HepG2 (cell line): ENCODE measurements around the gene TCEA3. TPM values are rescaled to one million over a fixed set of nuclear protein-coding genes. Genes with fewer than 3 reads are reported as not detected.

ENCODE experiments used
- ARID2 ChIP-seq: sonication (generic); formaldehyde crosslinking; IDR thresholded peaks from 2 replicates; pipeline ENCODE4 v1.8.1; 2022; ENCODE audit warnings: mild to moderate bottlenecking, missing genetic modification reagents, borderline replicate concordance
- CREB1 ChIP-seq, 2 experiments: fragments of 450-650 bp in 1 of 2; IDR thresholded peaks; 2 replicates each; pipeline ENCODE4 v1.6.1; 2016 to 2017; ENCODE audit warnings: control low read depth in 1 of 2, mild to moderate bottlenecking in 1 of 2, missing compliant biosample characterization in 1 of 2, missing genetic modification characterization in 1 of 2
- ELF3 ChIP-seq: IDR thresholded peaks from 2 replicates; pipeline ENCODE4 v1.6.1; 2016; ENCODE audit warnings: missing genetic modification reagents, missing compliant biosample characterization
- EP300 ChIP-seq, 3 experiments: sonication (generic) in 1 of 3; formaldehyde crosslinking in 1 of 3; IDR thresholded peaks; 2 replicates each; pipeline versions ENCODE4 v1.5.1 to v1.6.1; 2011 to 2020; ENCODE audit warnings: low read depth in 2 of 3, low read length in 2 of 3, borderline replicate concordance in 1 of 3, improper control_type of control experiment in 1 of 3, mild to moderate bottlenecking in 1 of 3, missing genetic modification reagents in 1 of 3, moderate library complexity in 1 of 3
- GMEB1 ChIP-seq: sonication (generic); formaldehyde crosslinking; IDR thresholded peaks from 2 replicates; pipeline ENCODE4 v1.5.1; 2020; ENCODE audit warnings: missing genetic modification reagents, mild to moderate bottlenecking, borderline replicate concordance
- HDAC2 ChIP-seq: sonication (generic); formaldehyde crosslinking; IDR thresholded peaks from 2 replicates; pipeline ENCODE4 v1.4.0; 2020; ENCODE audit warnings: missing genetic modification reagents
- IRF9 ChIP-seq: sonication (generic); formaldehyde crosslinking; IDR thresholded peaks from 2 replicates; pipeline ENCODE4 v1.8.0; 2022; ENCODE audit warnings: missing genetic modification reagents, mild to moderate bottlenecking, borderline replicate concordance
- KAT2B ChIP-seq: fragments of 150-350 bp; IDR thresholded peaks from 2 replicates; pipeline ENCODE4 v1.6.1; 2014; ENCODE audit warnings: low read depth, low read length, borderline replicate concordance
- MIER2 ChIP-seq: IDR thresholded peaks from 2 replicates; pipeline ENCODE4 v1.6.1; 2016; ENCODE audit warnings: missing biosample characterization, missing genetic modification reagents
- PCBP2 ChIP-seq: fragments of 200-400 bp; formaldehyde crosslinking; optimal IDR thresholded peaks from 2 replicates; pipeline ENCODE3; 2018; ENCODE audit warnings: low read length, low read depth; ENCODE audit not compliant: poor library complexity, severe bottlenecking
- SP2 ChIP-seq: sonication (generic); formaldehyde crosslinking; IDR thresholded peaks from 2 replicates; pipeline ENCODE4 v1.5.1; 2020; ENCODE audit warnings: mild to moderate bottlenecking, missing genetic modification reagents
- SUZ12 ChIP-seq: fragments of 150-350 bp; IDR thresholded peaks from 2 replicates; pipeline ENCODE4 v1.6.1; 2014; ENCODE audit warnings: low read depth, low read length
- ZFP62 ChIP-seq: sonication (generic); formaldehyde crosslinking; IDR thresholded peaks from 2 replicates; pipeline ENCODE4 v1.4.0; 2020; ENCODE audit warnings: missing genetic modification reagents
- ZNF530 ChIP-seq: sonication (generic); formaldehyde crosslinking; IDR thresholded peaks from 2 replicates; pipeline ENCODE4 v1.5.0; 2020; ENCODE audit warnings: low read depth, mild to moderate bottlenecking, missing genetic modification reagents
- ZNF598 ChIP-seq: sonication (generic); formaldehyde crosslinking; IDR thresholded peaks from 2 replicates; pipeline ENCODE4 v1.5.1; 2020; ENCODE audit warnings: mild to moderate bottlenecking, missing genetic modification reagents, borderline replicate concordance
- ZNF607 ChIP-seq: sonication (generic); formaldehyde crosslinking; IDR thresholded peaks from 2 replicates; pipeline ENCODE4 v1.5.1; 2020; ENCODE audit warnings: missing genetic modification reagents, mild to moderate bottlenecking, borderline replicate concordance
- ZNF614 ChIP-seq: IDR thresholded peaks from 2 replicates; pipeline ENCODE4 v1.6.1; 2018; ENCODE audit warnings: missing biosample characterization, missing genetic modification reagents, inconsistent platforms, borderline replicate concordance
- ZNF772 ChIP-seq: sonication (generic); formaldehyde crosslinking; IDR thresholded peaks from 2 replicates; pipeline ENCODE4 v1.5.0; 2020; ENCODE audit warnings: mild to moderate bottlenecking, missing genetic modification reagents
- ZSCAN25 ChIP-seq: sonication (generic); formaldehyde crosslinking; IDR thresholded peaks from 2 replicates; pipeline ENCODE4 v1.8.0; 2022; ENCODE audit warnings: mild to moderate bottlenecking, missing genetic modification reagents
- ZSCAN30 ChIP-seq: sonication (generic); formaldehyde crosslinking; IDR thresholded peaks from 2 replicates; pipeline ENCODE4 v1.5.0; 2020; ENCODE audit warnings: mild to moderate bottlenecking, missing genetic modification reagents
- polyA plus RNA-seq, 8 experiments: library from polyadenylated mRNA; depleted of rRNA in 3 of 8; stranded (reverse) in 7 of 8; unstranded in 1 of 8; fragments of >200 nt; fragmentation: Illumina TruSeq in 4 of 8; extraction: Trizol in 4 of 8; gene quantifications; 2 replicates each; pipeline versions ENCODE4 v1.2.1 to v1.2.3, GENCODE V29; 2011 to 2016; ENCODE audit warnings: low read depth in 4 of 8, missing spikeins in 1 of 8, mixed read lengths in 1 of 8; ENCODE audit not compliant: insufficient read depth in 1 of 8
- total RNA-seq, 5 experiments: library from RNA; depleted of rRNA; stranded (reverse); fragments of >200 nt; fragmentation: Illumina TruSeq; extraction: Trizol; gene quantifications; 2 replicates each; pipeline ENCODE4 v1.2.3, GENCODE V29; 2016; ENCODE audit warnings: low read depth in 1 of 5
- TF ChIP-seq, protein P1 (sequence below): sonication (generic); formaldehyde crosslinking; IDR thresholded peaks from 2 replicates; pipeline ENCODE4 v1.8.0; 2022; ENCODE audit warnings: missing genetic modification reagents, low read depth, mild to moderate bottlenecking, borderline replicate concordance
- TF ChIP-seq, protein P2 (sequence below), 2 experiments: sonication (generic) in 1 of 2; formaldehyde crosslinking in 1 of 2; IDR thresholded peaks; 2 replicates each; pipeline versions ENCODE4 v1.5.1 to v1.6.1; 2011 to 2020; ENCODE audit warnings: borderline replicate concordance in 1 of 2, low read depth in 1 of 2, low read length in 1 of 2, mild to moderate bottlenecking in 1 of 2, missing genetic modification reagents in 1 of 2, moderate library complexity in 1 of 2

TCEA3 gene
- total and polyA plus RNA-seq, 2 of the 13 experiments (the other 11 are each of a cell fraction or from before 2014, with no cell fraction given) = 55.5 to 84.6 TPM

- TF ChIP-seq, protein P1, sequence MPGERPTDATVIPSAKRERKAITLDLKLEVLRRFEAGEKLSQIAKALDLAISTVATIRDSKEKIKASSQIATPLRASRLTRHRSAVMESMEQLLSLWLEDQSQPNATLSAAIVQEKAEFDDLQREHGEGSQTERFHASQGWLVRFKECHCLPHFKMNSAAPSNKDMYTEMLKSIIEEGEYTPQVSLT (CRISPR knock-in tag) = no peak
- peak; percentile 71; the same call in 1 of the 2 replicates for TF ChIP-seq ZNF598 (CRISPR knock-in tag)
- TF ChIP-seq KAT2B = no peak
- TF ChIP-seq ARID2 (CRISPR knock-in tag) = peak; percentile 78; the same call in 1 of the 2 replicates
- TF ChIP-seq GMEB1 (CRISPR knock-in tag) = peak; percentile 72
- peak; percentile 85 for TF ChIP-seq CREB1 (IDR thresholded peaks at IDR 0.05)
- peak; percentile 94 for TF ChIP-seq CREB1 (CRISPR knock-in tag; IDR thresholded peaks at IDR 0.05)
- TF ChIP-seq ELF3 (CRISPR knock-in tag) = peak; percentile 45; the same call in 1 of the 2 replicates
- TF ChIP-seq ZNF530 (CRISPR knock-in tag) = no peak
- TF ChIP-seq SP2 (CRISPR knock-in tag) = peak; percentile 97
- peak; percentile 45; the same call in 1 of the 2 replicates for TF ChIP-seq HDAC2
- no peak for TF ChIP-seq PCBP2
- TF ChIP-seq SUZ12 = no peak
- TF ChIP-seq ZNF607 (CRISPR knock-in tag) = peak; percentile 59; the same call in 1 of the 2 replicates
- no peak for TF ChIP-seq ZFP62 (CRISPR knock-in tag)
- TF ChIP-seq, protein P2, sequence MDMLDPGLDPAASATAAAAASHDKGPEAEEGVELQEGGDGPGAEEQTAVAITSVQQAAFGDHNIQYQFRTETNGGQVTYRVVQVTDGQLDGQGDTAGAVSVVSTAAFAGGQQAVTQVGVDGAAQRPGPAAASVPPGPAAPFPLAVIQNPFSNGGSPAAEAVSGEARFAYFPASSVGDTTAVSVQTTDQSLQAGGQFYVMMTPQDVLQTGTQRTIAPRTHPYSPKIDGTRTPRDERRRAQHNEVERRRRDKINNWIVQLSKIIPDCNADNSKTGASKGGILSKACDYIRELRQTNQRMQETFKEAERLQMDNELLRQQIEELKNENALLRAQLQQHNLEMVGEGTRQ (IDR thresholded peaks at IDR 0.05; ENCODE audit: low read depth, low read length) = no peak
- TF ChIP-seq, protein P2 (CRISPR knock-in tag; IDR thresholded peaks at IDR 0.05; ENCODE audit: borderline replicate concordance) = peak; percentile 49; the same call in 1 of the 2 replicates
- peak; percentile 33; the same call in 1 of the 2 replicates for TF ChIP-seq ZNF772
- no peak for TF ChIP-seq ZSCAN30 (CRISPR knock-in tag)
- TF ChIP-seq ZSCAN25 (CRISPR knock-in tag) = no peak
- TF ChIP-seq IRF9 (CRISPR knock-in tag) = peak; percentile 53; the same call in 1 of the 2 replicates
- peak in 1 of 2 experiments; percentile 42; a peak in 2 of 4 replicates for TF ChIP-seq EP300 (IDR thresholded peaks at IDR 0.05; ENCODE audit: low read depth in 2 of 2, low read length in 2 of 2)
- TF ChIP-seq EP300 (CRISPR knock-in tag; IDR thresholded peaks at IDR 0.05; ENCODE audit: borderline replicate concordance) = peak; percentile 9; the same call in 1 of the 2 replicates
- peak; percentile 35; the same call in 1 of the 2 replicates for TF ChIP-seq ZNF614
- TF ChIP-seq MIER2 (CRISPR knock-in tag) = no peak
Measured at GRCh38 chr1:23344111-23344986, 80.2 kb downstream of the TCEA3 start, which contains the start of gene HNRNPR (continued).
